Panc1 (cell line): ENCODE results near the gene PET100. TPM values are rescaled to one million over a fixed set of nuclear protein-coding genes. Genes with fewer than 3 reads are reported as not detected.

Source experiments
- ATAC-seq: fragments of 200-7000 bp; cut with Tn5 transposase; 2 replicates; pipeline ENCODE4 v1.9.1; 2020; ENCODE audit warnings: mild to moderate bottlenecking, moderate library complexity
- BruUV-seq: library from RNA; stranded (reverse); fragments of 400-500 nt; replicated peaks from 2 replicates; lab custom pipeline; 2021; lab: Mats Ljungman, UMichigan
- CTCF ChIA-PET: fragments of 300-600 bp; sonication (Branson Sonifier 250); formaldehyde crosslinking; loops from one replicate; lab custom pipeline; 2022; ENCODE audit warnings: antibody characterized with exemption; lab: Charles Lee
- POLR2A ChIA-PET: fragments of 300-600 bp; sonication (Branson Sonifier 250); formaldehyde crosslinking; loops from one replicate; lab custom pipeline; 2022; ENCODE audit warnings: antibody characterized with exemption; lab: Charles Lee
- DNase-seq: peaks from one replicate; pipeline ENCODE4 v3.0.0-alpha.2; 2010; ENCODE audit warnings: low read depth, low spot score
- H3K27ac ChIP-seq: 2 replicates; pipeline ENCODE4 v1.5.1; 2011; ENCODE audit warnings: mild to moderate bottlenecking, low read length, inconsistent platforms
- H3K27me3 ChIP-seq: fragments of 200-500 bp; sonication (Bioruptor generic); 2 replicates; pipeline ENCODE4 v1.6.0; 2014; ENCODE audit warnings: low read length, inconsistent platforms; ENCODE audit not compliant: control insufficient read depth, insufficient read depth
- H3K36me3 ChIP-seq: fragments of 200-500 bp; sonication (Bioruptor generic); 2 replicates; pipeline ENCODE4 v1.5.1; 2014; ENCODE audit warnings: inconsistent platforms, mild to moderate bottlenecking, low read length, moderate library complexity; ENCODE audit not compliant: control insufficient read depth, insufficient read depth
- H3K4me1 ChIP-seq: 2 replicates; pipeline ENCODE4 v1.5.1; 2011; ENCODE audit warnings: inconsistent platforms, mild to moderate bottlenecking, low read length, moderate library complexity; ENCODE audit not compliant: control insufficient read depth, insufficient read depth
- H3K4me3 ChIP-seq, 2 experiments: 2 replicates each; pipeline ENCODE4 v1.5.1; 2011 to 2012; ENCODE audit warnings: low read depth in 2 of 2, low read length in 2 of 2, mild to moderate bottlenecking in 2 of 2, inconsistent platforms in 1 of 2, moderate library complexity in 1 of 2
- H3K9me3 ChIP-seq: fragments of 200-500 bp; sonication (Bioruptor generic); 2 replicates; pipeline ENCODE4 v1.5.1; 2014; ENCODE audit warnings: low read depth, mild to moderate bottlenecking, inconsistent platforms, low read length, moderate library complexity; ENCODE audit not compliant: control insufficient read depth, insufficient read depth
- CTCF ChIP-seq: fragments of 450-650 bp; IDR thresholded peaks from 2 replicates; pipeline ENCODE4 v1.5.1; 2017; ENCODE audit warnings: mild to moderate bottlenecking
- POLR2AphosphoS5 ChIP-seq: IDR thresholded peaks from 2 replicates; pipeline ENCODE4 v1.6.1; 2012; ENCODE audit warnings: mild to moderate bottlenecking, low read depth, low read length, moderate library complexity
- REST ChIP-seq, 2 experiments: IDR thresholded peaks; 2 replicates each; pipeline ENCODE4 v1.6.1; 2011 to 2012; ENCODE audit warnings: low read depth in 2 of 2, control low read depth in 1 of 2, low read length in 1 of 2, mild to moderate bottlenecking in 1 of 2, moderate library complexity in 1 of 2; ENCODE audit not compliant: insufficient read depth in 1 of 2
- SIN3A ChIP-seq: IDR thresholded peaks from 2 replicates; pipeline ENCODE4 v1.6.1; 2012; ENCODE audit warnings: low read depth, mild to moderate bottlenecking, low read length, moderate library complexity, borderline replicate concordance; ENCODE audit not compliant: insufficient read depth
- TCF7L2 ChIP-seq: IDR thresholded peaks from 2 replicates; pipeline ENCODE4 v1.6.1; 2011; ENCODE audit warnings: mild to moderate bottlenecking, low read depth, low read length, inconsistent platforms
- in situ Hi-C: cut with HindIII; loops from 2 replicates; pipeline ENCODE4 v1.10.0; 2016; ENCODE audit warnings: low sequenced_read_pairs, low pct_unique_long_range_greater_than_20kb
- intact Hi-C: fragments of 100-400 bp; cut with micrococcal nuclease; formaldehyde crosslinking; loops from one replicate; pipeline ENCODE4 v1.10.0; 2022; ENCODE audit not compliant: unreplicated experiment
- total RNA-seq: library from RNA; stranded (reverse); gene quantifications from one replicate; pipeline ENCODE4 v1.2.1, GENCODE V29; 2021; ENCODE audit not compliant: unreplicated experiment

Gene PET100
- total RNA-seq, 1 experiment from 2014 or later, result 109 TPM

GRCh38 chr19:7611541-7612279, 17.9 kb upstream of the PET100 start:
- Histone ChIP-seq H3K4me1 (no peaks in the 10 kb centered on the region), H3K36me3 (no peaks in the 10 kb centered on the region), H3K9me3 (no peaks in the 10 kb centered on the region), H3K27ac (no peak overlapping the region), H3K27me3 (no peaks in the 10 kb centered on the region), H3K4me3 (no peak overlapping the region)
- CTCF ChIA-PET, result interaction anchor here (0.6 kb wide), 1 partner anchor 43 kb away, joined by 4 read pairs; no protein-coding TSS in a partner anchor
- POLR2A ChIA-PET, result no interaction called here
- no peak for TF ChIP-seq POLR2AphosphoS5
- TF ChIP-seq REST (IDR thresholded peaks at IDR 0.05; ENCODE audit: insufficient read depth in 1 of 2, low read depth in 2 of 2, low read length in 1 of 2), result peak; percentile 78 to 84
- no peak for TF ChIP-seq TCF7L2
- ATAC-seq, result no peak
- in situ Hi-C loops, result no loop called here
- intact Hi-C loops, result no loop called here
- DNase-seq, result no peak
- BruUV-seq, result no TSS peak

DNA sequence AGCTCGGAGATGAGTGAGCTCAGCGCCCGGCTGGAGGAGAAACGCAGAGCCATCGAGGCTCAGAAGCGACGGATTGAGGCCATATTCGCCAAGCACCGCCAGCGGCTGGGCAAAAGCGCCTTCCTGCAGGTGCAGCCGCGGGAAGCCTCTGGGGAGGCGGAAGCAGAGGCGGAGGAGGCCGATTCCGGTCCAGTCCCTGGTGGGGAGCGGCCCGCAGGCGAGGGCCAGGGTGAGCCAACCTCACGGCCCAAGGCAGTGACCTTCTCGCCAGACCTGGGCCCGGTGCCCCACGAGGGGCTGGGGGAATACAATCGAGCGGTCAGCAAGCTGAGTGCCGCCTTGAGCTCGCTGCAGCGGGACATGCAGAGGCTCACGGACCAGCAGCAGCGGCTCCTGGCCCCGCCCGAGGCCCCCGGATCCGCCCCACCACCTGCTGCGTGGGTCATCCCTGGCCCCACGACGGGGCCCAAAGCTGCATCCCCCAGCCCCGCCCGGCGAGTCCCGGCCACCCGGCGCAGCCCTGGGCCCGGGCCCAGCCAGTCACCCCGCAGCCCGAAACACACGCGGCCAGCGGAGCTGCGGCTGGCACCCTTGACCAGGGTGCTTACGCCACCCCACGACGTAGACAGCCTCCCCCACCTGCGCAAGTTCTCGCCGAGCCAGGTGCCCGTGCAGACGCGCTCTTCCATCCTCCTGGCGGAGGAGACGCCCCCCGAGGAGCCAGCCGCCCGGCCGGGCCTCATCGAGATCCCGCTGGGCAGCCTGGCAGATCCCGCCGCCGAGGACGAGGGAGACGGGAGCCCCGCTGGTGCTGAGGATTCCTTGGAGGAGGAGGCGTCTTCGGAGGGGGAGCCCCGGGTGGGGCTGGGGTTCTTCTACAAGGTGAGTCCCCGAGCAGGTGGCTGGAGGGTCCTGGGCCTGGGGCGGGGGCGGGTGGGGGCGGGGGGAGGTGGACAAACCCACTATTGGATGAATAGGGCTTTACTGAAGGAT, 17.0 kb upstream of the PET100 start:
- Histone ChIP-seq H3K27ac (no peak overlapping the region), H3K9me3 (no peaks in the 10 kb centered on the region), H3K27me3 (no peaks in the 10 kb centered on the region), H3K4me3 (no peak overlapping the region), H3K36me3 (no peaks in the 10 kb centered on the region), H3K4me1 (no peaks in the 10 kb centered on the region)
- intact Hi-C loops, result no loop called here
- no peak for ATAC-seq
- ChIA-PET CTCF (interaction anchor here (0.6 kb wide), 1 partner anchor 44 kb away, joined by 4 read pairs; no protein-coding TSS in a partner anchor), POLR2A (no interaction called here)
- TF ChIP-seq TCF7L2, result no peak
- in situ Hi-C loops, result no loop called here
- BruUV-seq, result no TSS peak
- no peak for DNase-seq

- Histone ChIP-seq H3K4me1 (no peaks in the 10 kb centered on the region), H3K9me3 (no peaks in the 10 kb centered on the region), H3K27ac (no peak overlapping the region), H3K36me3 (no peaks in the 10 kb centered on the region), H3K27me3 (no peaks in the 10 kb centered on the region), H3K4me3 (no peak overlapping the region)
- intact Hi-C loops, result no loop called here
- DNase-seq (no peak), ATAC-seq (no peak)
- BruUV-seq, result no TSS peak
- CTCF ChIA-PET, result no interaction called here
- POLR2A ChIA-PET, result no interaction called here
- in situ Hi-C loops, result no loop called here
- TF ChIP-seq CTCF, result no peak
- TF ChIP-seq REST (IDR thresholded peaks at IDR 0.05; ENCODE audit: insufficient read depth in 1 of 2, low read depth in 2 of 2, low read length in 1 of 2), result no peak
- TF ChIP-seq SIN3A, result no peak
- no peak for TF ChIP-seq TCF7L2
- TF ChIP-seq POLR2AphosphoS5, result no peak
These were observed 14.5 kb upstream of the PET100 start for GRCh38 chr19:7614859-7615741.
